ENCODE measurements around the gene GOLIM4.

DNA sequence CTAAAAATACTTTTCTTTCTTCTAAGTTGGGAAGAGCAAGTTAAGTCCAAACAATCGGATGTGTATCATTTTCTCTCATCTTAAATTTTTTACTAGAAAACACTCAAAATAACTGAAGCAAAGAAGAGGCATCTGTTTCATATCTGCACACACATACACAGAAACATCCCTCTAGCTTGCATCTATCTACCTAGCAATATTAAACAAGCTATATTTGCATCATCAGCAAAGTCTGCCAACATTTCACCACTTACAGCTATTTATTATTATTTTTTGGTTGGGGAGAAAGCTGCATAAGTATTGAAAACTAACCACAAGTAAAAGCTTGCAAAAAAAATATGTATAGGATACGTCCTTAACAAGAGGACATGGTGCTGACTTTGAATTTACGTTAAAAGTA lies 1.9 kb downstream of the GOLIM4 start:
- no peak for TF ChIP-seq POLR2A (IDR thresholded peaks at IDR 0.05; ENCODE audit: low read length)
- TF ChIP-seq GATA1 (IDR thresholded peaks at IDR 0.05; ENCODE audit: low read depth, low read length), result no peak

Data from erythroblast (primary cell).